Mammary epithelial cell (primary cell): ENCODE results near the gene TOMM40L.

Source experiments
- EZH2 ChIP-seq: IDR thresholded peaks from 2 replicates; pipeline ENCODE4 v1.6.1; 2012; ENCODE audit warnings: low read length, inconsistent platforms, borderline replicate concordance
- TF ChIP-seq, protein P1 (sequence below), 2 donors: IDR thresholded peaks in 1 of 2; conservative IDR thresholded peaks in 1 of 2; 2 replicates each; pipeline ENCODE4 v1.5.1; 2011 to 2012; ENCODE audit warnings: inconsistent platforms in 2 of 2, low read length in 2 of 2, mild to moderate bottlenecking in 2 of 2, control low read depth in 1 of 2, low read depth in 1 of 2; ENCODE audit not compliant: insufficient read depth in 1 of 2; ENCODE audit errors: extremely low read depth in 1 of 2

- TF ChIP-seq, protein P1, sequence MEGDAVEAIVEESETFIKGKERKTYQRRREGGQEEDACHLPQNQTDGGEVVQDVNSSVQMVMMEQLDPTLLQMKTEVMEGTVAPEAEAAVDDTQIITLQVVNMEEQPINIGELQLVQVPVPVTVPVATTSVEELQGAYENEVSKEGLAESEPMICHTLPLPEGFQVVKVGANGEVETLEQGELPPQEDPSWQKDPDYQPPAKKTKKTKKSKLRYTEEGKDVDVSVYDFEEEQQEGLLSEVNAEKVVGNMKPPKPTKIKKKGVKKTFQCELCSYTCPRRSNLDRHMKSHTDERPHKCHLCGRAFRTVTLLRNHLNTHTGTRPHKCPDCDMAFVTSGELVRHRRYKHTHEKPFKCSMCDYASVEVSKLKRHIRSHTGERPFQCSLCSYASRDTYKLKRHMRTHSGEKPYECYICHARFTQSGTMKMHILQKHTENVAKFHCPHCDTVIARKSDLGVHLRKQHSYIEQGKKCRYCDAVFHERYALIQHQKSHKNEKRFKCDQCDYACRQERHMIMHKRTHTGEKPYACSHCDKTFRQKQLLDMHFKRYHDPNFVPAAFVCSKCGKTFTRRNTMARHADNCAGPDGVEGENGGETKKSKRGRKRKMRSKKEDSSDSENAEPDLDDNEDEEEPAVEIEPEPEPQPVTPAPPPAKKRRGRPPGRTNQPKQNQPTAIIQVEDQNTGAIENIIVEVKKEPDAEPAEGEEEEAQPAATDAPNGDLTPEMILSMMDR (conservative IDR thresholded peaks at IDR 0.05 in 1 of 2, IDR thresholded peaks at IDR 0.05 in 1 of 2; ENCODE audit: extremely low read depth in 1 of 2, insufficient read depth in 1 of 2, low read depth in 1 of 2, low read length in 2 of 2) = no peak
- no peak for TF ChIP-seq EZH2
These were observed 7.2 kb downstream of the TOMM40L start for GRCh38 chr1:161233102-161233501.
